NCI-H226 (cell line): Measurements from ENCODE around the gene TGM1.

Source experiments
- DNase-seq: peaks from one replicate; pipeline ENCODE4 v3.0.0-alpha.2; 2015

The TGM1 gene

GRCh38 chr14:24262821-24263733, at the start of gene TGM1:
TGM1 (minus strand) TSS chr14:24263177; CDS start chr14:24262352, 825 bp downstream.
- no peak for DNase-seq

GRCh38 chr14:24311837-24312615, 49.0 kb upstream of the TGM1 start:
- no peak for DNase-seq

DNA sequence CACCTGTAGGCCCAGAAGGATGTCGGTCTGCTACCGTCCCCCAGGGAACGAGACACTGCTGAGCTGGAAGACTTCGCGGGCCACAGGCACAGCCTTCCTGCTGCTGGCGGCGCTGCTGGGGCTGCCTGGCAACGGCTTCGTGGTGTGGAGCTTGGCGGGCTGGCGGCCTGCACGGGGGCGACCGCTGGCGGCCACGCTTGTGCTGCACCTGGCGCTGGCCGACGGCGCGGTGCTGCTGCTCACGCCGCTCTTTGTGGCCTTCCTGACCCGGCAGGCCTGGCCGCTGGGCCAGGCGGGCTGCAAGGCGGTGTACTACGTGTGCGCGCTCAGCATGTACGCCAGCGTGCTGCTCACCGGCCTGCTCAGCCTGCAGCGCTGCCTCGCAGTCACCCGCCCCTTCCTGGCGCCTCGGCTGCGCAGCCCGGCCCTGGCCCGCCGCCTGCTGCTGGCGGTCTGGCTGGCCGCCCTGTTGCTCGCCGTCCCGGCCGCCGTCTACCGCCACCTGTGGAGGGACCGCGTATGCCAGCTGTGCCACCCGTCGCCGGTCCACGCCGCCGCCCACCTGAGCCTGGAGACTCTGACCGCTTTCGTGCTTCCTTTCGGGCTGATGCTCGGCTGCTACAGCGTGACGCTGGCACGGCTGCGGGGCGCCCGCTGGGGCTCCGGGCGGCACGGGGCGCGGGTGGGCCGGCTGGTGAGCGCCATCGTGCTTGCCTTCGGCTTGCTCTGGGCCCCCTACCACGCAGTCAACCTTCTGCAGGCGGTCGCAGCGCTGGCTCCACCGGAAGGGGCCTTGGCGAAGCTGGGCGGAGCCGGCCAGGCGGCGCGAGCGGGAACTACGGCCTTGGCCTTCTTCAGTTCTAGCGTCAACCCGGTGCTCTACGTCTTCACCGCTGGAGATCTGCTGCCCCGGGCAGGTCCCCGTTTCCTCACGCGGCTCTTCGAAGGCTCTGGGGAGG, 47.9 kb upstream of the TGM1 start, which contains the start of gene LTB4R:
LTB4R (plus strand) TSS at position 857 of the 959 bp plus-strand sequence. CDS start 4,150 bp downstream, outside the sequence.
- no peak for DNase-seq

- no peak for DNase-seq
These were observed 47.3 kb upstream of the TGM1 start for GRCh38 chr14:24310265-24310645.

DNA sequence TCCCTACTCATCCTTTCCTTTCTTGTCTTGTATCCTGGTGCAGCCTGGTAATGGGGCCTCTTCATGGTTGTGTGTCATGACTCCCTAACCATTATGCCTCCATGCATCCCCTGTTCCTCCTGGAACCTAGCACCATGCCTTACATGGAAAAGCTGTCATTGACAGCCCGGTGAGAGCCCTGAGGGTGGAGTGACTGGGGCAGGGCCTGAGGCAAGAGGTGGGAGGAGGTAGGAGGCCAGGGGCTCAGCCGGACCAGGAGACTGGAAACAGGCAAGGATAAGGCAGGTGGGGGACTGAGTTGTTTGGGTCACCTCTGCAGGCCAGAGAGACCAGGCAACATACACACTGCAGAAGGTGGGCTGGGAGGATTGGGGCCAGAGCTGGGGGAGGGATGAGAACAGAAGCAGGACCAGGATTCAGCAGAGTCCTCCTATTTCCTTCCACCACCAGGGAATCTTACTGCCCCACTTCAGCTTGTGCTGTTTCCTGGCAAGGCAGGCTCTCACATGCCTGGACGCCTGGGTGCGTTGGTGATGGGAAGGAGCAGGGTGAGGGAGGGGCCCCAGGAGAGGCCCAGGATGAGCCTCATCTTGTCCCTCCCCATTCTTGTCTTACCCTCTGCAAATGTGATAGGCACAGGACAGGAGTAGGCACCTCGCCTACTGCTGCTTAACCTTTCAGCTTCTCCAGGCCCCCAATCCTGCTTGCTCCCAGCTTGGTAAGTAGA, 46.7 kb upstream of the TGM1 start, which contains the start of gene LTB4R2:
LTB4R2 (plus strand) TSS at position 603 of the 727 bp plus-strand sequence. CDS start 525 bp downstream, outside the sequence.
- no peak for DNase-seq

DNA sequence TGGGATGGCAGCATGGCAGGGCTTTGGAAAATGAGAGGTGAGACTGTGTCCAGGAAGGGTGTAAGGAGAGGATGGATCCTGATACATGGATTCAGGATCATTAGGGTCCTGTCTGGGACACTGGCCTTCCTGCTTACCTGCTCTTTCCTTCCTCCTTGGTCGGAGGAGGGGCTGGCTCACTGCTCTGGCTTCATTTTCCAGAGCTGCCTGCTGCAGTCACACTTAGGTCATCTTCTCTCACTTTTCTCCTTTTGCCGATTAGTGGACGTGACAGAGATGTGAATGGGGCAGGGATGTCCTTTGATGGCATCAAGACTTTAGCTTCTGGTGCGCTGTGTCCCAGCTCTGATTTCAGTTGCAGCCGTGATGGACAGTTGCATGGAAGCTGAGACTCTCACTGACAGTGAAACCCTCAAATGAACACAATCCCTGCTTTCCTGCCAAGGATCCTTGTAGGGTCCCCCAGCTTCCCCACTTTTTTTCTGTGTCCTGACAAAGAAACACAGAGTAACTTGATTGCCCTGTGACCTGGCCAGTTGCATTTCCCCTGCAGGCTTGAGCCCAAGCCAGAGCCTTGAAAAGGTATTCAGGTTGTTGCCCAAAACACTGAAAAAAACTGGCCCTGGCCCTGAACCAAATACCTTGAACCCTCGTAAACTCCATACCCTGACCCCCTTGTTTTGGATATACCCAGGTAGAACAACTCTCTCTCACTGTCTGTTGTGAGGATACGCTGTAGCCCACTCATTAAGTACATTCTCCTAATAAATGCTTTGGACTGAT, 45.6 kb upstream of the TGM1 start:
- no peak for DNase-seq

DNA sequence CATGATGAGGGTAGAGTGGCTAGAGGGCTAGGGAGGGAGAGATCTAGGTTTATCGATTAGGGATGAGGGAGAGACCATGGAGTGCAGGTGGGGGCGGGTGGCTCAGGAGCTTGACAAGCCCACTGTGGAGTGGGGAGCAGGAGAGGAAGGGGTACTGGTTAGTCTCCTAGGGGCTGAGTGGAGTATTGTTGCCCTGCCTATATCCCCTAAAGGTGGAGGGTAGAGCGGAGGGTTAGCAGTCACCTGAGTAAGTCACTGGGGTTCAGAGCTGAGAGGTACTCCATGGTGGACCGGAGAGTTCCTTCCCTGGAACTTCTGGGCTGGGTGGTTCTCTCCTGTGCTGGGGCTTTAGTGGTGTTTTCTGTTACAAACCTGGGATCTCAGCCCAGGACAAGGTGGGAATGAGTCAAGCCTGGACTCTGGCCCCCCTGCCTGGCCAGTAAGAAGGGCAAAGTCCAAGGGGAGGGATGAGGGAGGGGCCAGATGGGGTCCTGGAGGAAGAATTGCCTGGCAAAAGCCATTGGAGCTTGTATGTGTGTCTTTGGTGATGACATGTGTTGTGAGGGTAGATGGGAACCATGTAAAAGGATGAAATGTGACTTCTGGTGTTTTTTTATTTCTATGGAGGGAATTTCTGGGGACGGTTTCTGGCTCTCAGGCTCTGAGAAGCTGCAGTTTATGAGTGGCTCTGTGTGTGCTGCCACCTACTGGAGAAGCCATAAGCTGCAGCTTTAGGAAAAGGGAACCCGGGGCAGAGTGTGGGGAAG, 44.8 kb upstream of the TGM1 start, which contains the start of gene CIDEB:
CIDEB (minus strand) TSS at position 403 of the 767 bp plus-strand sequence; CDS start at position 284, 119 bp downstream.
- DNase-seq = peak; percentile 26

GRCh38 chr14:24307156-24307574, 44.2 kb upstream of the TGM1 start:
- no peak for DNase-seq

- no peak for DNase-seq
These were observed 41.0 kb upstream of the TGM1 start for GRCh38 chr14:24304019-24304387.

- no peak for DNase-seq
These were observed 37.5 kb upstream of the TGM1 start for GRCh38 chr14:24300326-24300980.

GRCh38 chr14:24299255-24300191, 36.5 kb upstream of the TGM1 start, which contains the start of the genes DHRS1 and NOP9:
DHRS1 (minus strand) TSS chr14:24299780; CDS start chr14:24299106, 674 bp downstream.
NOP9 (plus strand) TSS chr14:24299850; CDS start chr14:24299955, 105 bp downstream.
- DNase-seq = peak; percentile 86

GRCh38 chr14:24298892-24299254, 35.9 kb upstream of the TGM1 start:
- DNase-seq = peak; percentile 89

DNA sequence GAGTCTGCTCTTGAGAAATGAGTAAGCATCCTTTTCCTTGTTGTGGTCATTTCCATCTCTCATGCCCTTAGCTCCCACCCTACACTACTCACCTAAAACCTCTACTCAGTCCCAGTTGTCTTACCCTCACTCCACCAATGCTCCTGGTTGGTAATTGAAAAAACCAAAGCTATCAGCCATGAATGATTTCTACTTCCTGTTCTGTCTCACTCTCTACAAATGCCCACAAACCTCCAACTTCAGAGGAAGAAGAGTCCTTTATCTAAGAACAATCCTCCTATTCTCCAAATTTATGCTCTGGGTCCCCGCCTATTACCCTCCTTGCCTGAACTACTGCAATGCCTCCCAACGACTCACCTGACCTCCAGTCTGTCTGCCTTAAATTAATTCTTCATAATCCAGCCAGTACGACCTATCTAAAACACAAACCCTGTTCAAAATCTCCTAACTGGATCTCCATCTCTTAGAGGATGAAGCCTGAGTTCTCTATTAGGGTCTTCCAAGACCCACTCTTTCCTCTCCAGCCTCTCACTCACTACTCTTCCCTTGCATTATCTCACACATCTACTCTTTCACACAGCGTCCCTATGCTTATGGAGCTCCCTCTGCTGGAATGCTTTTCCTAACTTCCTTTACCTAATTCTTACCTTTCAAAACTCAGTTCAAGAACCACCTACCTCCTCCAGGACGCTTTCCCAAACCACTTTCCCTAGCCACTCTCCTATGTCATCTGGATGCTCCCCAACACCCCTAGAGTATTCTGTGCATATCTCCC, 34.4 kb upstream of the TGM1 start:
- DNase-seq = no peak

DNA sequence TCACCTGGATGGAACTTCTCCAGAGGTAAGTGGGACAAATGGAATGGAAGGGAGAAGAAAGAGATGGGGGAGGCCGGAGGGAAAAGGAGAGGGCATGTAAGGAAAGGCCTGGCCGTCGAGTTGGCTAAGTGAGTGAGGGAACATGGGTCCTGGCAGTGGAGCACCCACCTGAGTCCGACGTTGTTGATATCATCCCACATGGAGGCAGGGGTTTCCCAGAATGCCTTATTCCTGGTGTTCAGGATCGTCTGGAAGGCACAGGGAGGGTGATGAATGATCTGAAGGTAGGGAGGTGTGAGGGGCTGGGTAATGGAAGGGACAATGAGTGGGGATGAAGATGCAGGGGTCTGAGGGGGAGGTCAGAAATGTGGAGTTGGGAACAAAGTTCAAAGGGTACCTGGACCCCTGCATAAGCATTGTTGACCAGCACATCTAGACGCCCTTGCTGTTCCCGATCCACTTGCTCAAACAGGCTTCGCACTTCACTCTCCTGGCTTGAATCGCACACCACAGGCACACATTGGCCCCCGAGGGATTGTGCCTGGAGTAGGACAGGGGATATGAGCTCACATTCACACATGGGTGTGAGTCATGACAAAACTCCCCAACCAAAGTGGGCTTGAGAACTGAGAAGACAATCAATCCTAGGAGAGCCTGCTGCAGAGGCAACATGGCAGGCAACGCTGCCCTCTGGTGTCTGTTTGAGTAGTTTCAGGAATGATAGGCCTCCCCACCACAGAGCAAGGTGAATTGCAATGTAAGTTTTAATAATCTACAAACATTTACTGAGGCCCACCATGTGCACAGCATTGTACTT, 33.6 kb upstream of the TGM1 start:
- DNase-seq = peak; percentile 67

- no peak for DNase-seq
These were observed 30.5 kb upstream of the TGM1 start for GRCh38 chr14:24293525-24293924.

DNA sequence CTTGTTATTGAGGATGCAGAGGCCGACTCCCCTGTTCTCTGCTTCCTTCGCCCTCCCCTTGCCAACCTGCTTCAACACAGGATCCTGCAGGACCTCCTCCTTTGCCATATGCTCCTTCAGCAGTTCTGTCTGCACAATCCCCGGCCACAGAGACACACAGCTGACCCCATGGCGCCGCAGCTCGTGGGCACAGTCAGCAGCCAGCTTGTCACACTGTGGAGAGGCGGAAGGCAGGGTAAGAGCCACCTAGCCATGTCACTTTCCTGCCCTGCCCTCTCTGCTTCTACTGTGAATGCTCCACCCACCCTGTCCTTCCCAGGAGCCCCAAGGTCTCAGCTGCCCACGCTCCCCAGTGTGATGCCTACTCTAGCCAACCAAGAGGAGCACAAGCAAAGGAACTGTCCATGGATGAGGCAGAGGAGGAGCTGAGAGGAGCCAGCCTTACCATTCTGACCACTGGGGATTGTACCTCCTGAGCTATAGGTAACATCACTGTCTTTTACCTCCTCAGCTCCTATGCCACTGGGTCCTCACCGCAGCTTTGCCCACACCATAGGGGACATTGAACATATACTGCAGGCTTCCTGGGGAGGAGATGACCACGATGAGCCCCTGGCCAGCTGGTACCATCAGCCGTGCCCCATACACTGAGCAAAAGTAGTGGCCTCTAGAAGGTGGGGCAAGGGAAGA, 29.3 kb upstream of the TGM1 start:
- DNase-seq = no peak
